NAMALWA (cell line): Measurements from ENCODE around the gene ROM1.
"Not testable (repeated sequence)": the region's sequence is repeated elsewhere in the genome, so short reads cannot be mapped to it uniquely, and the experiment has no call there.

Source experiments
- DNase-seq: peaks from one replicate; pipeline ENCODE4 v3.0.0-alpha.2; 2015; ENCODE audit warnings: low spot score

Gene ROM1

DNA sequence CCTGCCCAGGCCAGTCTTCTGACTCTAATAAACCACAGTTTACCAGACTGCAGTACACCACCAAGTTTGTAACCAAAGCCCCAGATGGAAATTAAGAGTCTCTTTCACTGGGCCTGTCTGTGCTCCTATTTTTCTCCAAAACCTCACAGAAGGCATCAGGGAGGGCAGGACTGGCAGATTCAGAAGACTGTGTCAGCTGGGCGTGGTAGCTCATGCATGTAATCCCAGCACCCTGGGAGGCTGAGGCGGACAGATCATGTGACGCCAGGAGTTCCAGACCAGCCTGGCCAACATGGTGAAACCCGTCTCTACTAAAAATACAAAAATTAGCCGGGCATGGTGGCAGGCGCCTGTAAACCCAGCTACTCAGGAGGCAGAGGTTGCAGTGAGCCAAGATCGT lies 27.7 kb upstream of the ROM1 start:
- not testable (repeated sequence) for DNase-seq

GRCh38 chr11:62588966-62589637 lies 24.0 kb upstream of the ROM1 start:
- DNase-seq: peak; percentile 68

DNA sequence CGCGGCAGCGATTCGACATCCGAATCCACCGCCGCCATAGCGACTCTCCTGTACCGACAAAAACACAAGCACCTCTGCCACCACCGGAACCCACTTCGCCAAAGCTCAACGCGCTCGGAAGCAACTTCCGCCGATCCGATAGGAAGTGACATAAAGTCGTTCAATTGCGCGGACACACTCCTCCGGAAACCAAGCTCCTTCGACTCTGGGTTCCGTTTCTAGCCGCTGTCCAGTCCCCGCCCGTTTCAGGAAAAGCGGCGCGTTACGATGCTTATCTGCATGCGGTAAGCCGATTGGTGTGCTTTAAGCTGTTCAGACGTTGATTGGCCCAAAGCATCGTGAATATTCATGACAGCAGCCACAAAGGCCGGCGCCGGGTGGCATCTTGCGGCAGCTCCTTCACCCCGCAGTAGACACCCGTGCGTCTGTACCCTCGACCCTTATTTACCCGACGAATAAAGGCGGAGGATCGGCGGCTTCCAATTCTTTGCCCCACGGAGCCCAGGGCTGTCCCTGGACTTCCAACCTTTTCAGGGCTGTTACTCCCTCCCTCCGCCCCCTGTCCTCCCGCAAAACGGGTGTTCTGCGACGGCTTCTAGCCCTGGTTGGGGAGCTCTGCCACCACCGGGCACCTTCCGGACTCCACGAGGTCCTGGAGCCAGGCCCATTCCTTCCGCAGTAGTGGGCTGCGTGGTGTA lies 21.5 kb upstream of the ROM1 start, which contains the start of gene TUT1:
Gene TUT1 (minus strand): TSS at position 76 of the 698 bp plus-strand sequence. CDS start 38 bp downstream, at position 38.
- DNase-seq: peak; percentile 99

DNA sequence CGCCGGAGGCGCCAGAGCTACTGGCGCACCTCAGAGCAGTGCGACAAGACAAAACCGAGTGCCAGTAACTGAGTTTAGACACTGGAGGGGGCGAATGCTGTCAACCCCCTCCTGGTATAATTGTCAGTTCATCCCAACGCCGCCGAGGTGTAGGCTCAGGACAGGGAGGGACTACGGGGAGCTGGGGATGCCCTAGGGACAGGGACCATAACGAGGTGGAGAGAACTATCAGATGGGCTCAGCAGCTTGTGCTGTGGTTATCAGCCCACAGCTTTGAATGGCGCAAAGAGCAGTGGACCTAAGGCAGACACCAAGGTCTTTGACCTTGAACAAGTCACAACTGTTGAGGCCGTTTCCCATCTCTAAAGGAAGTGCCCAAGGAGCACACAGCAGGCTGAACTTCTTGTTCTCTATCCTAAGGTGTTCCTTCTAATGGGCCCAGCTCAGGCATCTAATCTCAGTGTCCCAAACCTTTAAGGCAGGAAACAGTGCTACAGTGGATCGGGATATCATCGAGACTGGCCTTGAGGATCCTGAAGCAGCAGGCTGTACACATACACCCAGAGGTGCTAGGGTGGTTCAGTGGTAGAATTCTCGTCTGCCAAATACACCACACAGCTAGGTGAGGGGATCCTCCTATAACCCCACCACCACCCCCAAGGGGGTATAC lies 20.8 kb upstream of the ROM1 start:
- no peak for DNase-seq

DNA sequence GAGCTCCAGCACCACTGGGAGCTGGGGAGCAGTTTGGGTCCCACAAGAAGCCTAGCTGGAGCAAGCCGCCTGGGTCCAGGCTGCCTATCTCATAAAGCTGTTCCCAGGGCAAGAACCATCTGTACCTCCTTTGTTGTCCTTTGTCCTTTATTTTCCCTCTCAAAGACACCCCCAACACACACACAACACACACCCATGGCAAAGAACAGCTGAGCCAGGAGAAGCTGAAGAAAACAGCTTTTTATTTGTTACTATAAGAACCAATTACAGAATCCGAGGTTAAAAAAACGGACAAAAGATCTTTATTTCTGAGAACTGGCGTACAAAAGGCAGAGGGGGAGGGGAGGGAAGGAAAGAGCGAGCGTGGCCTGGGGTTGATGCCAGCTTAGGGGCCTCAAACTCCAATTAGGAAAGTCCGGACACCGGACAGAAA lies 20.1 kb upstream of the ROM1 start:
- DNase-seq: no peak

DNA sequence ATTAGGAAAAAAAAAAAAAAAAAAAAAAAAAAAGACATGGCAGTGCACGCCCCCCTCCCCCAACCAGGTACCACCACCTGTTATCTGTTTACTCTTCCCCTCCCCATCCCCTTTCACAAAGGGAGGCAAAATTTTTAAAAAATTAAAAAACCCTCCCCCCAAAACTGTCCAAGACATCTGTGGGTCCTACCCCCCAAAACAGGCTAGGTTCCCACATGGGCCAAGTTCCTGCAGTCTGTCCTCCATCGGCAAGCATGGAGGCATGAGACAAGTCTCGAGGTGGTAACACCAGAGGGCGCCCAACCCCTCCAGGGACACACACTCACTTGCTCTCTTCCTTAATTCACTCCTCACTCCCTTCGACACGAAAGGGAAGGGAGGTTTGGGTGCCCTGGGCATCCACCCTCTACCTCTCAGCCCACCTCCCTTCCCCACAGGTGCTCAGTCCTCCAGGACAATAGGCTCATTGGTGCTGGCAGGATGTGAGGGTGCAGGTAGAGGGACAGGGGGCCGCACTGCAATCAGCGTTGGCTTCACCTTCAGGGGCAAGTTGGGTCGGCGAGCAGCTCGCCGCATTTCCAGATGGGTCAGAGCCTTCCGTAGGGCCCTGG lies 19.5 kb upstream of the ROM1 start:
- peak; percentile 86 for DNase-seq

DNA sequence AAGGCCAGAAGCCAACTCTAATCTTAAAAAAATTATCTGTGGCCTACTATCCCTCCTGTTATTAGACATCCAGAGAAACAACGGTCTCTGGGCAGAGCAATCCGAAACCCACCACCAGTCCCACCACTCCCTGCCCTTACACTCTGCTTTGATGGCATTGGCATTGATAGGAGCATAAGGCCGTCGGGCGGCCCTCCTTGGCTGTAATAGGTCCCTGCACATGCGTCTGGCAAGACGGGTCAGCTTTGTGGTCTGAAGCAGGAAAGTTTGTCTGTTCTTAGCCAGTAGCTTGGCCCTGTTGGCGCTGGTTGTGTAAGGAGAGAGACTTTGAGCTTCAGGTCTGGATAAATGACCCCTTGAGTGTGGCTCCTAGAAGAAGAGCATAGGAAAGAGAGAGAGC lies 17.9 kb upstream of the ROM1 start:
- no peak for DNase-seq

- DNase-seq: peak; percentile 98
Measured at GRCh38 chr11:62599069-62599696, 13.9 kb upstream of the ROM1 start.

DNA sequence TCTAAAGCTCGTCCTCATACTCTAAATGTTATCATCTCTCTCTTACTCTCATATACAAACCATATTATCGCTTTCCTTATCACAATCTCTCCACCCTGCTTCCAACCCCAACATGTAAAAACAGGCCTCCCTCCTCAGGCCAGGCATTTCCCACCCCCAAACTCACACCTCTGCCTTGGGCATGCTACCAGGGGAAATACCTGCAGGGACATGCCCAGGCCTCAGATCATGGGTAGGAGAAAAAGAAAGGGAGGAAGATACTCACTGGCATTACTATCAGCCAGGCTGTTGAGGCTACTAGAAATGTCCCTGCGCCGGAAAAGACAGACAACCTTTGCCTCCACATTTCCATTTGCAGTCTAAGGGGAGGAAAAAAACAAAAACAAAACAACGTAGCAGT lies 13.2 kb upstream of the ROM1 start:
- DNase-seq: no peak

DNA sequence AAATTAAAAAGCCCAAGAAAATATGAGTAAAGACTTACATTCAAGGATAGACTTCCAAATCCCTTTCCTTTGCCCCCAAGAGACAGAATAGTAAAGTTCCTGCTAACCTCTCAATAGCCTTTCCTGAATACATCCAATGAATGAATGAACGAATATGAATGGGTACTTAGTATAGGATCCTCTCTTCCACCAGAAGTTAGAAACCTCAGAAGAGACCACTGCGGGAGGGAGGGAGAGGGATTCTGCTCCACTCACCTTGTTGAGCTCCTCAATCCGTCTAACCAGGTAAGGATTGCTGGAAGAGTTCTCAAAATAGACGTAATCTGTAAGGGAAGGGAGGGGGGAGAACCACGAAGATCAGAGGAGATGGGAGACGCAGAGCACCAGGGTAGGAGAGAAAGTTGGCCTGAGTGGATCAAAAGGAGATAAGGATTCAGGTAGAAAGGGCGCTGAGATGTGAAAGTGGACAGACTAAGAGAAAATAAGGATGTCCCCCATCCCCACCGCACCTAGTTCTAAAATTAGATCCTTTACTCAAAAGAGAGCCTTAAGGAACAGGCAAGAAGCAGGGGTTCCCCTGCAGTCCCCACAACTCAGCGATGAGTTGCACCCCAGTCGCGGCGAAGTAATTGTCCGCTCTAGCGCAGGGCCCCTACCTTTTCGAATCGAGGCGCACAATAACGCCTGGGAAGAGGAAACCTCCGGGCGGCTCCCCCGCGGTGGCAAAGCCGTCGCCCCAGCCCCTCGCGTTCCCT lies 12.5 kb upstream of the ROM1 start:
- DNase-seq: peak; percentile 32

GRCh38 chr11:62601122-62601371 lies 12.0 kb upstream of the ROM1 start:
- DNase-seq: no peak

DNA sequence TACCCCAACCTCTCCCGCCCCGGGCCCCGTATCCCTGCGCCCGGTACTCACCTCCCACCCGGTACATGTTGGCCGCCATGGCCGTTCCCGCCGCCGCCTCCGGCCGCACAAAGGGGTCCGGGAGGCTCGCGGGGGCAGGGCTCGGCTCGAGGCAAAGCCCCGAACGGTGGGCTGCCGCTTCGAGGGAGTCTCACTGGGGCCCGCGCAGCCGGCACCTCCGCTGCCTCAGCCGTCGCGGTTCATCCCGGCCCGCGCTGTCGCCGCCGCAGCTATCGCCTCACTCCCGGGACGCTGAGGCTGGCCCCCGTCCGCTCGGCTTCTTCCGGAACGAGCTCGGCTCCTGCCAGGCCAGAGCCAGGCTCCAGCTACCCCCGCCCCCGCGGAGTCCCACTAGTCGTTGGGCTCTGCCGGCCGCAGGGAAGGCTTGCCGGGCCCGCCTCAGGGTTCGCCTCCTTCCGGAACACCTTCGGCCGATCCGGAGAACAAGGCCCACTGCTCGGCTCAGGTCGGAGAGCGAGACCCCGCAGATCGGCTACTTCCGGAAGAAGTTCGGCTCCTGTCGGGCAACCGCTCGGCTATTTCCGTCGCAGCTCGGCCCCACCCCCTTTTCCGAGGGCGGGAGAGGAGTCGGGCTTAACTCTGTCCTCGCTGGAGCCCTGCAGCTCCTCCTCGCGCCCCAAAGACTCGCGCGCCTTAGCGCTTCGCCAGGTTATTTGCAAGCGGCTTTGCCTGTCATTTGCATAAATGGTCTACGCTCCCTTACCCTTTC lies 11.5 kb upstream of the ROM1 start, which contains the start of gene MTA2:
Gene MTA2 (minus strand): TSS at position 494 of the 769 bp plus-strand sequence. CDS start 415 bp downstream, at position 79.
- DNase-seq: peak; percentile 99

DNA sequence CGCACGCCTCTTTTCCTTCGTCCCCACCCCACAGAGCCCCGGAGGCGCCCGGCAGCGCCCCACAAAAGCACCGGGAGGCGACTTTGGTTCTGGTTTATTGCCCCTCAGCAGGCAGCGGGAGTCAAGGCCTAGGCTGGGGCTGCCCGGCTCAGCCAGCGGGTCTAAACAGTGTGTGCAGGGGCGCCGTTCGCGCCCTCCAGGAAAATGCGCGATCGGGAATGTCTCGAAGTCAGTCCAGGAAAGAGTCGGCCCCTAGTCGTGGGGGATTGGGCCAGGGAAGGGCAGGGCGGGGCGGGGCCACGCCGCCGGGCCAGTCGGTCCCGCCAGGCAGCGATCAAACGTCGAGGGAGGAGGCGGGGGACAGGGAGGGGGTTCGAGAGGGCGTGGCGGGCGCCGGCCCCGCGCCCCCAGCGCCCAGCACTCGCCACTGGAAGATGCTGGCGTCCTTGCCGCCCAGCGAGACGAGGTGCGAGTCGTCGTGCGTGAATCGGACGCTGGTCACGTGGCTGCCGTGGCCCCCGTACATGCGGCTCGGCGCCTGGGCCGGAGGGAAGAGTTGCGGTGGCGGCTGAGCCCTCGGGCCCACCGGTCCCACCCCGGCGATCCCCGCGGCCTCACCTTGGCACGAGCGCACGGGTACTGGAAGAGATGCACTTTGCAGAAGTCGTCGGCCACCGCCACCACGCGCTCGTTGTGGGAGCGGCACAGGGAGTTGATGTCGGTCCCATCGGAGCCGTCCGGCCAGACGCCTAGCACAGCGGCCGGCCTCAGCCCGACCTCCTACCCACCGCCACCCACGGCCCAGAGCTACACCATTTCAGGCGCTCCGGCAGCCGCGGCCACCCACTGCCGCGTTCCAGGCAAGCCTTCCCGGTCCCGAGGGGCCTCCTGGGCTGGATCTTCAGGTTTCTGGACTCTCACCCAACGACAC lies 10.7 kb upstream of the ROM1 start:
- no peak for DNase-seq

- DNase-seq: no peak
Measured at GRCh38 chr11:62603072-62603408, 10.0 kb upstream of the ROM1 start.

DNA sequence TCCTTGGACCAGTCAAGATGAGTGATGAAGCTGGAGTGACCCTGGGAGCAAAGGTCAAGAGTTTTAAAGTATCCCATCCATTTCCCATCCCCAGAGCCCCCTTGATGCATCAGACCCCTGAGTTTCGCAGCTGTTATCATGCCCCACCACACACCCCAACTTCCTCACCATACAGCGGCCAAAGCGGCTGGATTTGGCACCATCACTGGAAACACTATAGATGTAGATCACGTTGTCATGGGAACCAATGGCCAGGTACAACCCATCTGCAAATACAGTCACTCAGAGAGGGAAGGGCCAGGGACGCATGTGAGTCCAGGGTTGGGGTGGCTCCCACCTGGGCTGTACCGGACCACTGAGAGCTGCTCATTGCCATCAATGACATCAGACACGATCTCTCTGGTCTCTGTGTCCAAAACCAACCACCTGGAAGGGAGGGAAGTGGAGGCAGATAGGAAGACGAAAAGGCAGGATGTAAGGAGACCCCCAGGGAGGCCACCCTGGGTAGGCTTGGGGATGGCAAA lies 9.2 kb upstream of the ROM1 start:
- no peak for DNase-seq

GRCh38 chr11:62604460-62605120 lies 8.5 kb upstream of the ROM1 start:
- DNase-seq: no peak

DNA sequence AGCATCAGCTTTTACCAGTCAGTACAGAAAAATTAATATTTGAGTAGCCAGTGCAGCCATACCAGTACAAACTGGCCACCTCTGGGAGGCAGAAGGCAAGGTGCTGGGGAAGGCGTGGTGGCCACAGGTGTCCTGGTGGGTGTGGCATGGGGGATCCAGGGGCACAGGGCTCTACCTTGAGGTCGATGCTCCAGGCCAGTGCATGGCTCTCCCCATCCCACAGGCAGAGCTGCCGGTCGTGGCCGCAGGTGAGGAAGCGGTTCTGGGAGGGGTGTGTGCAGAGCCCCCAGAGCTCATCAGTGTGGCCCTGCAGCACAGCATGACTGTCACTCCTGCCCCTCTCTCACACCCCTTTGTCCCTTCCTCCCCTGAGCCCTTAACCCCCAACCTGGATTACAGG lies 7.6 kb upstream of the ROM1 start:
- no peak for DNase-seq

DNA sequence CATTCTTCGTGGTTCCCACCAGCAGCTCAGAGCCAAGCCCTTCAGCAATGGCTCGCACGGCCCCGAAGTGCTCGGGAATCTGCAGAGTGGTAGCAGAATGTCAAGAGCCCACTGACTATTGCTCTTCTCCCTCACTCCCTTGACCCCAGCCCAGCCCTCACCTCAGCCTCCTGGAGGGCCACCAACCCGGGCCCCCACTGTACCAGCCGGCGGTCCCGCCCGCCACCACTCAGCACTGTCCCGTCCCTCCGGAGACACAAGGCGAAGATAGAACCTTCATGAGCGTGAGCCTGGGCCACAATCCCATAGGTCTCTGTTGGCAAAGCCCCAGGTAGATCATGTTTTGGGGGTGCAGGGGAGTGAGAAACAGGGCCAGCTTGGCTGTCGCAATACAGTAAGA lies 7.2 kb upstream of the ROM1 start:
- no peak for DNase-seq

DNA sequence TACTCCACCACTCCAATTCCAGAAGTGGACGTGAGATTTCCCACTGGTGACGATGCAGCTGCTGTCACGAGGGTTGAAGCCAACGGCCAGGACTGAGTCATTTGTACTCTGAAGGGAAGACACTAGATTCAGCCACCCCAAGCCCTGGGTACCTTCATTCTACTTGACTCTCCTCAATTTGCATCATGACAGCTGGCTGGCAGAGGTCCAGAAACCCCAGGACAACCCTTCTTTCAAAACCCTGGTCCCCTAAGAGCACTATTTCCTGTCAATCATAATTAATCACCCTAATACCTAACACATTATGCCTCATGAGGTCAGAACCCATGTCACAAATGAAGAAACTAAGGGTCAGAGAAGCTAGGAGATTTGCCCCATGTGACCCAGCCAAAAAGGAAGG lies 5.3 kb upstream of the ROM1 start:
- DNase-seq: peak; percentile 83
